HG02884 (cell line): ENCODE results near the gene STON2.
A peak's percentile ranks its signal among the peaks of the same experiment; 100 is the strongest.
"Not testable (repeated sequence)": the region's sequence is repeated elsewhere in the genome, so short reads cannot be mapped to it uniquely, and the experiment has no call there.

ENCODE experiments used
- ATAC-seq: cut with Tn5 transposase; IDR thresholded peaks from one replicate; pipeline ENCODE4 v1.9.1; 2021; ENCODE audit warnings: mild to moderate bottlenecking, moderate library complexity; ENCODE audit not compliant: unreplicated experiment

Gene STON2

DNA sequence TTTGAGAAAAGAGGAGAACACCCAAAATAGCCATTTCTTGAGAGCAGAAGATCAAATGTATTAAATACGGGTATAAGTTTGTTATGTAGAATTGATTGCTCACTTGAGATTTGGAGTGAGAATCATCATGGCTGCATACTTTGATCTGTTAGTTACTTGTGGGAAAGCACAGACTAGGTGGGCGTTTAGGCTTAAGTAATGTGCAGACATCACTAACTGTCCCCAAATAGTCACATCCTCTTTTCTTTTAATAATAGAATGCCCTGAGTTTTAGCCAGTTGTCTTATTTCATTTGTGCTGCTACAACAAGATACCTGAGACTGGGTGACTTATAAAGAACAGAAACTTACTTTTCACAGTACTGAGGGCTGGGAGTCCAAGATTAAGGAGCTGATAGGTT is 165.0 kb downstream of the STON2 start:
- ATAC-seq, result peak; percentile 86

DNA sequence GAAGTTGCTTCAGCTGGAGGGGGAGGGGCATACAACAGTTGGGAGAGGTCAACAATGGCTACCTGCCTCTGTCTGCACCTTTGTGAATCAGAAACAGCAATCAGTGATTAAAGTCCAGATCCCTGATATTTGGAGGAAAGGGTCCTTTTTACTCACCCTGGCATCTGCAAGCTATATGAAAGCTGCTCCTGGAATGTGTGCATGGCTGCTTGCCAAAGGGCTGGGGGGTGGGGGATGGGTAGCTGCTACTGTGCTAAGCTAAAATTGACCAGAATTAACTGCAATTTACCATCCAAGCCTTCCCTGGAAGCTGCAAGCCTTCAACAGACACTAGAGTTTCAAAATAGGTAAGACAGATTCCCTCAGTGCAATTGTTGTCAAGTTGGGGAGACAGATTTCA is 165.8 kb downstream of the STON2 start:
- no peak for ATAC-seq

DNA sequence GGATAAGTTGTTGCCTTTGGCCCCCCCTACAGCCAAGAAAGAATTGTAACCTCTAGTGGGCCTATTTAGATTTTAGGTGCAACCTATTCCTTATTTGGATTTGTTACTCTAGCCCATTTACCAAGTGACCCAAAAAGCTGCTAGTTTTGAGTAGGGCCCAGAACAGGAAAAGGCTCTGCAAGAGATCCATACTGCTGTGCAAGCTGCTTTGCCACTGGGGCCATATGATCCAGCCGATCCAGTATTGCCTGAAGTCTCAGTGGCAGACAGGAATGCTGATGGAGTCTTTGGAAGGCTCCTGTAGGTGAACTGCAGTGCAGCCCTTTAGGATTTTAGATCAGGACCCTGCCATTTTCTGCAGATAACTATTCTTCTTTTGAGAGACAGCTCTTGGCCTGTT is 166.5 kb downstream of the STON2 start:
- no peak for ATAC-seq

DNA sequence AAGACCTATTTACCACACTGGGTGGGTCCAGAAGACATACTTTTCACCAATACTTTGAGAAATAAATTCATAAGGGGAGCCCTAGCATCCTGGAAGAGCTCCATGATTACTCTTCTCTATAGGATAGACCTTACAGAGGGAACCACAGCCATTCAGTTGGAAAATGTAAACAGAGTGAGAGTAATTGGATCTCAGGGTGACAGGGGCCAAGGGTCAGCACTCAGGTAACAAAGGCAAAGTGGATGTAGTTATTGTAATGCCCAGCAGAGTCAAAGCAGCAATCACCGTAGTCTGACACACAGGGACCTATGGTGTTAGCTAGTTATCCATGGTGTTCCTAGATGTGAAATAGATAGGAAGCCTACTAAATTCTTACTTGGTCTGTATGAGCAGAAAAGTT is 168.6 kb downstream of the STON2 start:
- no peak for ATAC-seq

DNA sequence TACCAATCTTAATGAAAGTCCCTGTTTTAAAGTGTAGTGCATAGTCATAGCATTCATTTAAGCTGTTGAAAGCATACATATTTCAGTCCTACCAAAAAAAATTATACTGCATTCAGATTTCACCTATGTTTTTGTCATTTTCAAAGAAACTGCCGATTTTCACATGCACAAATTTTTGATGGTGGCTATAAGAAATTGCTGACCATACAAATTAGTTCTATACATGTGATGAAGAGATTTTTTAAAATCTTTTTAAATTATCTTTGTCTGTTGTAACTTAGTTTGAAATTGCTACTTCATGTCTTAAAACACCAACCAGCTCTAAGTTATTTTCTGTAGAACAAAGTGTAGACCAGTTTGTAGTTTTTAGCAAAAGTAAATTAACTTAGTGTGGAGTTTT is 175.9 kb downstream of the STON2 start:
- no peak for ATAC-seq

DNA sequence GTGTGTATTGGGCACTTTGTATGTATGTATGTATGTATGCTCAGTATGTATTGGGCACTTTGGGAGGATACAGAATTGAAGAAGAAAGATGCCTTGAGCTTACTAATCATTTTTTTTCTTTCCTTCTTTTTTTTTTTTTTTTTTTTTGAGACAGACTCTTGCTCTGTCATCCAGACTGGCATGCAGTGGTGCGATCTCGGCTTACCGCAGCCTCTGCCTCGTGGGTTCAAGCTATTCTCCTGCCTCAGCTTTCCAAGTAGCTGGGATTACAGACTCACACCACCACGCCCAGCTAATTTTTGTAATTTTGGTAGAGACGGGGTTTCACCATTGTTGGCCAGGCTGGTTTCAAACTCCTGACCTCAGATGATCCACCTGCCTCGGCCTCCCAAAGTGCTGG is 176.3 kb downstream of the STON2 start:
- not testable (repeated sequence) for ATAC-seq

DNA sequence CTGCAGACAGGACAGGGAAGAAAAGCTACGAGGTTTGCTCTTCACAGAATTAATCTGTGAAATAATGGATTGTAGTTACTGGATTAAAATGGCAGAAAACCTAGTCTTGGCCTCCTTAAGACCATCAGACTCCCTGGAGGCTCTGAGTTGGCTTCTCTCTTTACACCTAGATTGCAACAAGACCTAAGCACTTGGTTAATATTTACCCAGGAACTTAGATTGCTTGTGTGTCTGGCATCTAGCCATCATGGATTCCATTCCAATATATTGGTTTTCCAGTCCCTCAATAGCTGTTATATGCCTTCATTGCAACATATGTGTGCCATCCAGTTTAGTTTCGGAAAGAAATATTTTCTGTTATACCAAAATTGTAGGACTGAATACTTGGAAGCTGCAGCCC is 177.4 kb downstream of the STON2 start:
- ATAC-seq, result no peak

DNA sequence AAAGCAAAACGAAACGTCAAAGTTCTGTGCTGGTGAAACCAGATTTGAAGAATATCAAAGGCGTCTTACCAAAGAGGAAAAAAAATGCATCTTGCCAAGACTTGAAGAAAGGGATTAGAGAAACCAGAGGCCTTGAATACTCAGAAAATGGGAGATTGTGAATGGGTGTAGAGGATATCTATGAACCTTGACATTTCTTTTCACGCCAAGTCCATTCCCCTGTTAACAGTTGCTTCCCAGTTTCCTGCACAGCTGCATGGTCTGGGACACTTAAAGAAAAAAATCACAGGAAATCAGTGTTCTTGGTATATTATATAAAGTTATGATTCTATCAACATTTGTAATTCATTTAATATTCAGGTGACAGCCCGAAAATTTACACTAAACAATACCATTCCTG is 178.0 kb downstream of the STON2 start:
- no peak for ATAC-seq

DNA sequence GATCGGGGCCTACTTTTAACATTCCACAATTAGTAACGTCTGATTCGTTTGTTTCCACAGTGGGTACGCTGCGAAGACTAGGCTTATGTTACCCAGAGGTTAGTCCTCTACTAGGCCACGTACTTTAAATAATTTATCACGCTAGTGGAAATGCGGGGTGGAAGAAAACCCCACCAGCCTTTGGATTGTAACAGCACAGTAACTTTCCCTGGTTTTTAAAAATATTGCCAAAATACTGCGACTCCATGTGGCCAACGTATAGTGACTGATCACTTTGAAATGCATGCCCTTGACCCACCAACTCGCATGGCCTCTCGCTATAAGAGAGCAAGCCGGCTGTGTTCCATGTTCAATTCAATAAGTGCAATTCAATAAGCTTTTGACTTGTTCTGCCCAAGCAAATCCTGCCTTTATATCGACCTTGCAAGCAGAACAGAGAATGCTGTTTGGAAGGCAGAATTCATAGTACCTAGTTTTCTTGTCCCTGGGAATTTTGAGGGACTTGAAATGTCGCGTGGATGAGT is 178.5 kb downstream of the STON2 start:
- no peak for ATAC-seq

DNA sequence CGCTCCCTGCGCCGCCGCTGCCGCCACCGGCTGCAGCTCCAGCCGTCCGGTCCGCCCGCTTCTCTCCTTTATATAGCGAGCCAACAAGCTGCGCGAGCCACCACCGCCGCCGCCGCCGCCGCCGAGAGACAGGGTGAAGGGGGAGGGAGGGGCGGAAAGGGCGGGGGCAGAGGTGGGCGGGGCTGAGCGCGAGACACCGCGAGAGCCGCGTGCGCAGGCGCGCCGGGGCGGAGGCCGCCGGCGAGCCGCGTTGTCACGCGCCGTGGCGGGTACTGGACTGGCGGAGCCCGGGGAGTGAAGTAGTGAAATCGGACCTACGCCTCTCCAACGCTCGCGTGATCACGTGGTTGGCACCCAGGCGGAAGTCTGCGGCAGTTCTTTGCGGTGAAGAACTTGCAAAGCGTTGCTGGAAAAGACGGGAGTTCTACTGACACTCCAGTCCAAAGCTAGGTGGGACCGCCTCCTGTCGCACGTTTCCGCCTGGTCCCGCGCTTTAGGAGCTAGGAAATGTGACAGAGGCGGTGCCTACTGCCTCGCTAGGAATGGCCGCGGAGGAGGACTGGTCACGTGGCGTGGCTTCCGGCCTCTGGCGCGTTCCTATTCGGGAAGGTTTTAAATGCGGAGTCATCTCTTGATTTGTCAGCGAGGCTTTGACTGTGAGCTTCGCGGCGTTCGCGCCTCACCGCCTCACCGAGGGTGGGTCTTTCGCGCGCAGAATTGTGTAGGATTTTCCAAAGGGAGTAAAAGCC is 179.1 kb downstream of the STON2 start, which contains the start of gene GTF2A1:
Gene GTF2A1 (minus strand): TSS at position 130 of the 749 bp plus-strand sequence. CDS start 441 bp downstream, outside the sequence.
- peak; percentile 64 for ATAC-seq

DNA sequence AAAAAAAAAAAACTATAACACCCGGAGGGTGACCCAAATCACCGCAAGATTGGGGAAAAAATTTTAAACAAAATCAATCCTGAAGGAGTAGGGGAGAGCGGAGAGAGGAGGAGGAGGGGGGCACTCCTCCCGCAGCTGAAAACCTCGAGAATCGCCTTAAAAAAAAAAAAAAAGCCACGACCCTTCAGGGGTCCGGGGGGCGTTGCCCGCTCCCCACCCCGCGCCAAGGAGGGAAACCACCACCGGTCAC is 179.6 kb downstream of the STON2 start:
- ATAC-seq, result no peak

DNA sequence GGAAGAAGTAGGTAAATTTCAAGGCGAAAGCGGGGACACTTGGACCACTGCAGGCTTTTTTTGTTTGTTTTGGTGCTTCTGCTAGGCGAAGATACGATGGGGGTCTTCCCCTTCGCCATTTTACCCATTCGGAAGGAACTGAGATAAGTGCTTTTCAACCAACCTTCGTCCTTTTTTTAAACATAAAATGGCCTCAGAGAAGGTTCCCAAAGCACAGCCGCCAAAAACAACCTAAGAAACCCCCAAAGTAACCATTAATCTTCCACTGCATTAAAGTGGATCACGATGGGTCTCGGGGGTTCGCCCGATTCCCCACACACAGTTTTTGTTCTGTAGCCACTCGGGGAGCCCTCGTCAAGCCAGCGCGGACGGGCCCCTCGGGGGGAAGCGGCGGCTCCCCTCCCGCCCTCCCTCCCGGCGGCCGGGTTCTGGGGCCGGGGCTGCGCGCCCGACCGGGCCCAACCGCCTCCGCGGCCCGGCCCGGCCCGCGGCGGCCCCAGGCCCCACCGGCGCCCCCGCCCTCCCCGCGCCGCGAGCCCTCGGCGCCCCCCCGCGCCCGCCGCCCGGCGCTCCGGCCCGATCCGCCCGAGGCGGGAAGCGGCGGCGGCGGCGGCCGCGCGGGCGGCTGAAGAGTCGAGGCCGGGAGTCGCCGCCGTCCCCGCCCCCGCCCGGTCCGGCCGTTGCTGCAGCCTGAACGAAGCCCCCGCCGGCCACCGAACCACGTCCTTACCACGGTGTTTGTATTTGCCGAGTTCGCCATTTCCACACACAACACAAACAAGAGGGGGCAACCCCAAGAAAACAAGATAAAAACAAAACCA is 180.2 kb downstream of the STON2 start:
- ATAC-seq, result no peak

DNA sequence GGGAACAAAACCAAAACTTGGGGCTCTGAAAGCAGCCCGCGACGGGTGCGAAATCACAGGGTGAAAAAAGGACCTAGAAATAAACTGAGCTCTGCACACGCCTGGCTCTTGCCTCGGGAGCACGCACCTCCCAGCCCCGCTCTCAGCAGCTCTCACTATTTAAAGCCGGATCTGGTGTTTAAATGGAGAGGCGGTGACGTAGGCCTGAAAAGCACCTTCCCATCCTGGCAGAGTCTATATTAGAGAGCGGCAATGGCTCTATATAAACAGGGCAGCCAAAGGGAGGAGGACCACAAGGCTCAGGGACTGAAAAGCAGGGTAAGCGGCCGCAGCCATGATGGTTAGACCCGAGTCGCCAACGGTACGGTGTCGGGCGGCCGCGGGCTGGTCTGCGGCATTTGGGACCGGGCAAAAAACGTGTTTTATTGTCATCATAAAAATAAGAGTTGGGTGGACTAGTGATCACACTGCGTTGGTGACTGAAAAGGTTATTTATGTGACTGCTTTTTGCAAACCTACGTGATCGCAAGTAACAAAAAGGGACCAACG is 180.8 kb downstream of the STON2 start:
- ATAC-seq, result peak; percentile 55

DNA sequence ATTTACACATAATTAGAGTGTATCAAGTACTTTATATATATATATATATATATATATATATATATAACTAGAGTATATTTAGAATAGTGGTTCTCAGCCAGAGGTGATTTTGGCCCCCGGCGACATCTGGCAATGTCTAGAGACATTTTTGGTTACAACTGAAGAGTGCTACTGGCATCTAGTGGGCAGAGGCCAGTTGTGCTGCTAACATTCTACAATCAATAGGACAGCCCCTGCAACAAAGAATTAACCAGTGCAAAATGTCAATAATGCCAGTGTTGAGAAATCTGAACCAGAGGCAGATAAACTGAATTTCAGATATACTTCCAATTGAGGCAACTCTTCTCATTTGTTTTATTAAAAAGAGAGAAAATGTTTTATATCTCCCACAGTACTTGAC is 188.3 kb downstream of the STON2 start:
- no peak for ATAC-seq
